Endothelial cell of umbilical vein (primary cell): ENCODE measurements around the gene FSD1L. TPM values are rescaled to one million over a fixed set of nuclear protein-coding genes. Genes with fewer than 3 reads are reported as not detected.

Experiments
- BruUV-seq: library from RNA; stranded (reverse); fragments of 400-500 nt; replicated peaks from 2 replicates; lab custom pipeline; 2021; lab: Mats Ljungman, UMichigan
- CTCF ChIA-PET: fragments of 300-600, 350-600 bp; sonication (Branson Sonifier 250); formaldehyde crosslinking; loops from one replicate; lab custom pipeline; 2021; ENCODE audit warnings: antibody characterized with exemption, inconsistent platforms; lab: Charles Lee
- POLR2A ChIA-PET: fragments of 300-600, 350-600 bp; sonication (Branson Sonifier 250); formaldehyde crosslinking; loops from one replicate; lab custom pipeline; 2021; ENCODE audit warnings: antibody characterized with exemption, inconsistent platforms; lab: Charles Lee
- DNase-seq: peaks from one replicate; pipeline ENCODE4 v3.0.0-alpha.2; 2011; ENCODE audit warnings: low read depth, low spot score
- FAIRE-seq: peaks from 2 replicates; lab custom pipeline; 2011; peaks lifted over from hg19 to GRCh38; lab: Jason Lieb, UNC
- H2AFZ ChIP-seq: 2 replicates; pipeline ENCODE4 v1.6.0; 2012; ENCODE audit warnings: low read depth, low read length, control low read depth, inconsistent platforms
- H3K27ac ChIP-seq: 2 replicates; pipeline ENCODE4 v1.5.1; 2011; ENCODE audit warnings: low read depth, mild to moderate bottlenecking, control low read depth, low read length, moderate library complexity; ENCODE audit not compliant: insufficient read depth
- H3K27me3 ChIP-seq, 2 experiments: 2 replicates each; pipeline versions ENCODE4 v1.6.0 to v1.6.1; 2011; ENCODE audit warnings: low read length in 2 of 2, mixed read lengths in 1 of 2; ENCODE audit not compliant: control insufficient read depth in 2 of 2, insufficient read depth in 2 of 2
- H3K36me3 ChIP-seq, 2 experiments: 2 replicates in 1 of 2; 3 replicates in 1 of 2; pipeline ENCODE4 v1.5.1; 2011; ENCODE audit warnings: low read length in 2 of 2, mild to moderate bottlenecking in 1 of 2, moderate library complexity in 1 of 2; ENCODE audit not compliant: control insufficient read depth in 2 of 2, insufficient read depth in 2 of 2; ENCODE audit errors: extremely low read depth in 1 of 2
- H3K4me1 ChIP-seq: 3 replicates; pipeline ENCODE4 v1.5.1; 2011; ENCODE audit warnings: mild to moderate bottlenecking, low read length; ENCODE audit not compliant: control insufficient read depth, insufficient read depth; ENCODE audit errors: extremely low read depth
- H3K4me2 ChIP-seq: 2 replicates; pipeline ENCODE4 v1.6.1; 2011; ENCODE audit warnings: low read length, control low read depth, mixed read lengths; ENCODE audit not compliant: insufficient read depth
- H3K4me3 ChIP-seq, 3 experiments: fragments of 200-600 bp in 1 of 3; sonication (generic), shearing (Covaris generic) in 1 of 3; replicated peaks in 1 of 3; 2 replicates each; pipeline ENCODE4 v1.5.1; 2011 to 2016; ENCODE audit warnings: control low read depth in 3 of 3, low read length in 3 of 3, mild to moderate bottlenecking in 2 of 3, inconsistent platforms in 1 of 3, low read depth in 1 of 3, moderate library complexity in 1 of 3; ENCODE audit not compliant: insufficient read depth in 1 of 3
- H3K79me2 ChIP-seq: 2 replicates; pipeline ENCODE4 v1.6.0; 2012; ENCODE audit warnings: low read length, inconsistent platforms; ENCODE audit not compliant: control insufficient read depth, insufficient read depth
- H3K9ac ChIP-seq: replicated peaks from 2 replicates; pipeline ENCODE3; 2011; ENCODE audit warnings: low read length, control low read depth; ENCODE audit not compliant: insufficient read depth; ENCODE audit errors: extremely low read depth
- H3K9me1 ChIP-seq: replicated peaks from 3 replicates; pipeline ENCODE4 v1.6.0; 2011; ENCODE audit warnings: mild to moderate bottlenecking, low read length; ENCODE audit not compliant: control insufficient read depth, insufficient read depth; ENCODE audit errors: extremely low read depth
- H3K9me3 ChIP-seq: replicated peaks from 2 replicates; pipeline ENCODE4 v1.5.1; 2012; ENCODE audit warnings: low read length, inconsistent platforms; ENCODE audit not compliant: control insufficient read depth, insufficient read depth
- H4K20me1 ChIP-seq: replicated peaks from 2 replicates; pipeline ENCODE3; 2011; ENCODE audit warnings: mild to moderate bottlenecking, low read length; ENCODE audit not compliant: control insufficient read depth, insufficient read depth; ENCODE audit errors: extremely low read depth
- EZH2 ChIP-seq: IDR thresholded peaks from 2 replicates; pipeline ENCODE4 v1.6.1; 2012; ENCODE audit warnings: borderline replicate concordance, low read depth, mild to moderate bottlenecking, moderate library complexity, low read length, inconsistent platforms; ENCODE audit not compliant: severe bottlenecking
- FOS ChIP-seq: IDR thresholded peaks from 2 replicates; pipeline ENCODE4 v1.6.1; 2011; ENCODE audit warnings: mild to moderate bottlenecking, low read length, moderate library complexity, borderline replicate concordance; ENCODE audit not compliant: insufficient read depth
- GATA2 ChIP-seq: IDR thresholded peaks from 2 replicates; pipeline ENCODE4 v1.7.0; 2011; ENCODE audit warnings: low read depth, mild to moderate bottlenecking, moderate library complexity, mixed read lengths, low read length; ENCODE audit not compliant: insufficient read length, insufficient read depth
- JUN ChIP-seq: IDR thresholded peaks from 2 replicates; pipeline ENCODE4 v1.6.1; 2011; ENCODE audit warnings: borderline replicate concordance, low read depth; ENCODE audit not compliant: insufficient read length, insufficient read depth
- MYC ChIP-seq: IDR thresholded peaks from one replicate; pipeline ENCODE4 v1.6.1; 2011; ENCODE audit warnings: mild to moderate bottlenecking, low read depth, low read length
- POLR2A ChIP-seq: IDR thresholded peaks from 2 replicates; pipeline ENCODE4 v1.6.1; 2012; ENCODE audit warnings: low read depth, mild to moderate bottlenecking, control low read depth, low read length
- POLR2AphosphoS5 ChIP-seq: IDR thresholded peaks from 2 replicates; pipeline ENCODE4 v1.6.1; 2012; ENCODE audit warnings: low read depth, mild to moderate bottlenecking, control low read depth, low read length, moderate library complexity; ENCODE audit not compliant: insufficient read depth
- dilution Hi-C: fragments of 300-500 bp; cut with MboI; formaldehyde crosslinking; loops from one replicate; pipeline ENCODE4 v1.15.0; 2019; ENCODE audit warnings: low sequenced_read_pairs; ENCODE audit not compliant: extremely low pct_ligation_motif_present
- intact Hi-C: fragments of 100-400 bp; cut with micrococcal nuclease; formaldehyde crosslinking; loops from one replicate; pipeline ENCODE4 v1.10.0; 2022
- polyA plus RNA-seq, 4 experiments: library from polyadenylated mRNA; depleted of rRNA in 3 of 4; stranded (reverse) in 3 of 4; unstranded in 1 of 4; fragments of >200 nt; gene quantifications; 2 replicates each; pipeline versions ENCODE4 v1.2.1 to v1.2.3, GENCODE V29; 2011 to 2012; ENCODE audit warnings: missing spikeins in 1 of 4
- total RNA-seq: library from RNA; stranded (reverse); gene quantifications from 2 replicates; pipeline ENCODE4 v1.2.3, GENCODE V29; 2021
- TF ChIP-seq, protein P1 (sequence below): IDR thresholded peaks from 2 replicates; pipeline ENCODE4 v1.6.1; 2011; ENCODE audit not compliant: insufficient read depth, insufficient read length
- TF ChIP-seq, protein P2 (sequence below), 2 donors: IDR thresholded peaks; 1 replicate in 1 of 2; 2 replicates in 1 of 2; pipeline ENCODE4 v1.5.1; 2011; ENCODE audit warnings: low read length in 2 of 2, mild to moderate bottlenecking in 2 of 2, moderate library complexity in 2 of 2, control low read depth in 1 of 2, inconsistent platforms in 1 of 2, low read depth in 1 of 2; ENCODE audit not compliant: insufficient read depth in 1 of 2; ENCODE audit errors: extremely low read depth in 1 of 2

Gene FSD1L
- total and polyA plus RNA-seq, 2 donors (not counting 3 experiments of a cell fraction or from before 2014, with no cell fraction given): 0.69 to 8.5 TPM

DNA sequence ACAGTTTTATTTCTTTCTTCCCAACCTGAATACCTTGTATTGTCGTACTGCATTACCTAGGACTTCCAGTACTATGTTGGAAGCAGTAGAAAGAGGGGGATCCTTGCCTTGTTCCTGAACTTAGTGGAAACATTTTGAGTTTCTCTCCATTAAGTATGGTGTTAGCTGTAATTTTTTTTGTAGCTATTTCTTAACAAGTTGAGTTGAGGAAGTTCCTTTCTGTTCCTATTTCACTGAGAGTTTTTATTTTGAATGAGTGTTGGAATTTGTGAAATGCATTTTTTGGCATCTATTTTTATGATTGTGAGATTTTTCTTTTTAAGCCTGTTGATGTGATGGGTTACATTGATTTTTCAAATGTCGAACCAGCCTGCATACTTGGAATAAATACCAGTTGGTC lies 49.0 kb downstream of the FSD1L start:
- no peaks in the 10 kb centered on the region for H3K4me1 ChIP-seq
- DNase-seq (no peak), FAIRE-seq (no peak)
- H3K79me2 ChIP-seq: peaks cover 21% of the 10 kb centered on the region
- H3K4me2 ChIP-seq: no peak overlapping the region
- TF ChIP-seq POLR2AphosphoS5 (no peak), EZH2 (no peak), POLR2A (no peak), GATA2 (no peak), FOS (no peak), MYC (no peak)
- TF ChIP-seq, protein P1, sequence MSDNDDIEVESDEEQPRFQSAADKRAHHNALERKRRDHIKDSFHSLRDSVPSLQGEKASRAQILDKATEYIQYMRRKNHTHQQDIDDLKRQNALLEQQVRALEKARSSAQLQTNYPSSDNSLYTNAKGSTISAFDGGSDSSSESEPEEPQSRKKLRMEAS: no peak
- no peaks in the 10 kb centered on the region for H3K9me1 ChIP-seq
- intact Hi-C loops (no loop called here), dilution Hi-C loops (no loop called here)
- ChIA-PET CTCF (no interaction called here), POLR2A (no interaction called here)
- no peak overlapping the region for H3K4me3 ChIP-seq
- no peaks in the 10 kb centered on the region for H3K9me3 ChIP-seq
- no peak overlapping the region for H2AFZ ChIP-seq
- BruUV-seq: no TSS peak
- no peaks in the 10 kb centered on the region for H3K27me3 ChIP-seq
- H3K9ac ChIP-seq: no peak overlapping the region
- H4K20me1 ChIP-seq: no peaks in the 10 kb centered on the region
- no peaks in the 10 kb centered on the region for H3K36me3 ChIP-seq
- no peak overlapping the region for H3K27ac ChIP-seq

DNA sequence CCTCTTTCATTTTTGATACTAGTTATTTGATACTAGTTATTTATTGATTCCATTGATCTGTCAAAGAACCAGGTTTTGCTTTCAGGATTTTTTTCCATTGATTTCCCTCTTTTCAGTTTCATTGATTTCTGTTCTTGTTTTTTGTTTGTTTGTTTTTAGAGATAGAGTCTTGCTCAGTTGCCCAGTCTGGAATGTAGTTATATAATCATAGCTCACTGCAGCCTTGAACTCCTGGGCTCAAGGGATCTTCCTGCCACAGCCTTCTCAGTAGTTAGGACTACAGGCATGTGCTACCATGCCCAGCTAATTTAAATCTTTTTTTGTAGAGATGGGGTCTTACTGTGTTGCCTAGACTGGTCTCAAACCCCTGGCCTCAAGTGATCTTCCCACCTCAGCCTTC lies 49.9 kb downstream of the FSD1L start:
- FAIRE-seq (no peak), DNase-seq (no peak)
- CTCF ChIA-PET: no interaction called here
- dilution Hi-C loops (no loop called here), intact Hi-C loops (no loop called here)
- Histone ChIP-seq H3K27me3 (no peaks in the 10 kb centered on the region), H3K9me3 (no peaks in the 10 kb centered on the region), H4K20me1 (no peaks in the 10 kb centered on the region), H3K9ac (no peak overlapping the region), H3K4me1 (no peaks in the 10 kb centered on the region), H3K4me2 (no peak overlapping the region), H3K79me2 (peaks cover 21% of the 10 kb centered on the region), H3K27ac (no peak overlapping the region), H3K9me1 (no peaks in the 10 kb centered on the region), H2AFZ (no peak overlapping the region), H3K36me3 (no peaks in the 10 kb centered on the region), H3K4me3 (no peak overlapping the region)
- TF ChIP-seq, protein P1: no peak
- no peak for TF ChIP-seq MYC
- TF ChIP-seq EZH2: no peak
- no peak for TF ChIP-seq JUN
- TF ChIP-seq, protein P2, sequence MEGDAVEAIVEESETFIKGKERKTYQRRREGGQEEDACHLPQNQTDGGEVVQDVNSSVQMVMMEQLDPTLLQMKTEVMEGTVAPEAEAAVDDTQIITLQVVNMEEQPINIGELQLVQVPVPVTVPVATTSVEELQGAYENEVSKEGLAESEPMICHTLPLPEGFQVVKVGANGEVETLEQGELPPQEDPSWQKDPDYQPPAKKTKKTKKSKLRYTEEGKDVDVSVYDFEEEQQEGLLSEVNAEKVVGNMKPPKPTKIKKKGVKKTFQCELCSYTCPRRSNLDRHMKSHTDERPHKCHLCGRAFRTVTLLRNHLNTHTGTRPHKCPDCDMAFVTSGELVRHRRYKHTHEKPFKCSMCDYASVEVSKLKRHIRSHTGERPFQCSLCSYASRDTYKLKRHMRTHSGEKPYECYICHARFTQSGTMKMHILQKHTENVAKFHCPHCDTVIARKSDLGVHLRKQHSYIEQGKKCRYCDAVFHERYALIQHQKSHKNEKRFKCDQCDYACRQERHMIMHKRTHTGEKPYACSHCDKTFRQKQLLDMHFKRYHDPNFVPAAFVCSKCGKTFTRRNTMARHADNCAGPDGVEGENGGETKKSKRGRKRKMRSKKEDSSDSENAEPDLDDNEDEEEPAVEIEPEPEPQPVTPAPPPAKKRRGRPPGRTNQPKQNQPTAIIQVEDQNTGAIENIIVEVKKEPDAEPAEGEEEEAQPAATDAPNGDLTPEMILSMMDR (IDR thresholded peaks at IDR 0.05; ENCODE audit: extremely low read depth in 1 of 2, insufficient read depth in 1 of 2, low read depth in 1 of 2, low read length in 2 of 2): no peak
- TF ChIP-seq GATA2: no peak
- TF ChIP-seq FOS: no peak
- TF ChIP-seq POLR2AphosphoS5: no peak
- TF ChIP-seq POLR2A: no peak
- POLR2A ChIA-PET: no interaction called here
- BruUV-seq: no TSS peak
